A549 (cell line): ENCODE data around the gene UGT1A10. TPM values are rescaled to one million over a fixed set of nuclear protein-coding genes. Genes with fewer than 3 reads are reported as not detected.

ENCODE experiments used
- ATAC-seq, 2 experiments: fragments of 200-7000 bp in 1 of 2; fragments of >200 bp in 1 of 2; cut with Nextera tagmentation in 1 of 2; cut with Tn5 transposase in 1 of 2; 3 replicates each; pipeline versions ENCODE4 v1.8.0 to v1.9.1; 2018 to 2020; ENCODE audit warnings: mild to moderate bottlenecking in 1 of 2, moderate library complexity in 1 of 2
- CTCF ChIA-PET: fragments of 300-600 bp; sonication (Branson Sonifier 250); formaldehyde crosslinking; extraction: SDS; loops from one replicate; lab custom pipeline; 2021; ENCODE audit warnings: antibody characterized with exemption, inconsistent platforms; lab: Yijun Ruan, JAX
- POLR2A ChIA-PET: fragments of 350-600 bp; formaldehyde crosslinking; extraction: SDS; loops from one replicate; lab custom pipeline; 2021; ENCODE audit warnings: antibody characterized with exemption, inconsistent platforms; lab: Yijun Ruan, JAX
- DNase-seq, 2 experiments: peaks; one replicate each; pipeline versions ENCODE4 v3.0.0 to v3.0.0-alpha.2; 2011 to 2016; ENCODE audit warnings: low read depth in 1 of 2, low spot score in 1 of 2
- FAIRE-seq: peaks from 2 replicates; lab custom pipeline; 2011; peaks lifted over from hg19 to GRCh38; lab: Jason Lieb, UNC
- H3K27ac ChIP-seq, 2 experiments: fragments of >200 bp; sonication (Bioruptor Twin); formaldehyde crosslinking; 3 replicates each; pipeline ENCODE4 v1.5.1; 2016 to 2017
- H3K4me1 ChIP-seq: fragments of >200 bp; sonication (Bioruptor Twin); formaldehyde crosslinking; 3 replicates; pipeline ENCODE4 v1.6.1; 2016
- H3K4me2 ChIP-seq: fragments of >200 bp; sonication (Bioruptor Twin); formaldehyde crosslinking; 3 replicates; pipeline ENCODE4 v1.6.1; 2016
- H3K4me3 ChIP-seq: fragments of >200 bp; sonication (Bioruptor Twin); formaldehyde crosslinking; 3 replicates; pipeline ENCODE4 v1.5.1; 2016
- H3K9me3 ChIP-seq: fragments of >200 bp; sonication (Bioruptor Twin); formaldehyde crosslinking; 3 replicates; pipeline ENCODE4 v1.6.1; 2016
- CBX2 ChIP-seq: fragments of 200-600 bp; sonication (generic); IDR thresholded peaks from 2 replicates; pipeline ENCODE4 v1.6.1; 2016; ENCODE audit warnings: low read depth, mild to moderate bottlenecking, borderline replicate concordance
- EHF ChIP-seq: fragments of 250-450 bp; sonication (Bioruptor Pico); IDR thresholded peaks from 2 replicates; pipeline ENCODE4 v1.5.0; 2020; ENCODE audit warnings: mild to moderate bottlenecking
- EP300 ChIP-seq, 2 experiments: fragments of >200 bp; sonication (Bioruptor Twin); formaldehyde crosslinking; IDR thresholded peaks; 2 replicates in 1 of 2; 3 replicates in 1 of 2; pipeline ENCODE4 v1.6.1; 2016 to 2017
- FOSB ChIP-seq: fragments of 250-450 bp; sonication (Bioruptor Pico); IDR thresholded peaks from 2 replicates; pipeline ENCODE4 v1.5.0; 2020; ENCODE audit warnings: mild to moderate bottlenecking, moderate library complexity
- FOSL2 ChIP-seq, 2 experiments: fragments of 450-650 bp in 1 of 2; fragments of >200 bp in 1 of 2; sonication (Bioruptor Twin) in 1 of 2; formaldehyde crosslinking; IDR thresholded peaks; 2 replicates each; pipeline versions ENCODE4 v1.5.0 to v1.6.1; 2016 to 2020; ENCODE audit warnings: mild to moderate bottlenecking in 1 of 2, moderate library complexity in 1 of 2
- FOXS1 ChIP-seq: fragments of 250-450 bp; sonication (Bioruptor Pico); IDR thresholded peaks from 2 replicates; pipeline ENCODE4 v1.5.0; 2020; ENCODE audit warnings: mild to moderate bottlenecking, moderate library complexity
- HEYL ChIP-seq: fragments of 250-450 bp; sonication (Bioruptor Pico); IDR thresholded peaks from 2 replicates; pipeline ENCODE4 v1.8.0; 2021; ENCODE audit warnings: mild to moderate bottlenecking, moderate library complexity
- JUN ChIP-seq, 2 experiments: fragments of >200 bp; sonication (Bioruptor Twin); formaldehyde crosslinking; IDR thresholded peaks; 2 replicates in 1 of 2; 3 replicates in 1 of 2; pipeline ENCODE4 v1.6.1; 2016 to 2017
- KDM1A ChIP-seq: fragments of 200-600 bp; sonication (generic); IDR thresholded peaks from 2 replicates; pipeline ENCODE4 v1.6.1; 2016; ENCODE audit warnings: low read depth, mild to moderate bottlenecking
- KDM5A ChIP-seq: fragments of 200-600 bp; sonication (generic); IDR thresholded peaks from 2 replicates; pipeline ENCODE4 v1.6.1; 2016; ENCODE audit warnings: antibody characterized with exemption, mild to moderate bottlenecking
- MAFK ChIP-seq: fragments of 450-650 bp; IDR thresholded peaks from 2 replicates; pipeline ENCODE4 v1.6.1; 2014; ENCODE audit not compliant: partially characterized antibody
- NPAS2 ChIP-seq: fragments of 250-450 bp; sonication (Bioruptor Pico); IDR thresholded peaks from 2 replicates; pipeline ENCODE4 v1.8.0; 2022; ENCODE audit warnings: mild to moderate bottlenecking, moderate library complexity, borderline replicate concordance
- POLR2A ChIP-seq: IDR thresholded peaks from 2 replicates; pipeline ENCODE4 v1.6.1; 2012; ENCODE audit warnings: mild to moderate bottlenecking, low read length
- POLR2AphosphoS2 ChIP-seq: conservative IDR thresholded peaks from 2 replicates; pipeline ENCODE4 v1.6.1; 2012; ENCODE audit warnings: low read length, improper control_type of control experiment, inconsistent platforms
- RAD21 ChIP-seq, 2 experiments: fragments of >200 bp in 1 of 2; sonication (Bioruptor Twin) in 1 of 2; formaldehyde crosslinking in 1 of 2; IDR thresholded peaks in 1 of 2; conservative IDR thresholded peaks in 1 of 2; 2 replicates in 1 of 2; 3 replicates in 1 of 2; pipeline ENCODE4 v1.6.1; 2012 to 2018; ENCODE audit warnings: inconsistent platforms in 1 of 2
- RARB ChIP-seq: fragments of 250-450 bp; sonication (Bioruptor Pico); IDR thresholded peaks from 2 replicates; pipeline ENCODE4 v1.8.0; 2021; ENCODE audit warnings: mild to moderate bottlenecking, moderate library complexity
- TP53 ChIP-seq: fragments of 250-450 bp; sonication (Bioruptor Pico); IDR thresholded peaks from 2 replicates; pipeline ENCODE4 v1.5.0; 2021; ENCODE audit warnings: mild to moderate bottlenecking, moderate library complexity
- ZC3H11A ChIP-seq: fragments of 450-650 bp; IDR thresholded peaks from 2 replicates; pipeline ENCODE4 v1.6.1; 2014; ENCODE audit warnings: antibody characterized with exemption, mild to moderate bottlenecking
- ZSCAN20 ChIP-seq: fragments of 250-450 bp; sonication (Bioruptor Pico); IDR thresholded peaks from 2 replicates; pipeline ENCODE4 v1.8.0; 2022; ENCODE audit warnings: mild to moderate bottlenecking, moderate library complexity
- WGBS: methylation state at CpG from one replicate; pipeline ENCODE4 v1.1.6; 2017; ENCODE audit errors: missing lambda C conversion rate; 5-methylcytosine and 5-hydroxymethylcytosine counted together
- polyA plus RNA-seq, 4 experiments: library from polyadenylated mRNA; depleted of rRNA in 3 of 4; stranded (reverse); fragments of >200 nt; fragmentation: RNase III in 1 of 4; extraction: RNeasy Plus Mini Kit Qiagen cat#74134 plus additional on column Dnase treatment in 1 of 4; gene quantifications; 2 replicates in 3 of 4; 3 replicates in 1 of 4; pipeline ENCODE4 v1.2.3, GENCODE V29; 2011 to 2017
- TF ChIP-seq, protein P1 (sequence below): IDR thresholded peaks from 2 replicates; pipeline ENCODE4 v1.6.1; 2012
- TF ChIP-seq, protein P2 (sequence below): fragments of >200 bp; sonication (Bioruptor Twin); formaldehyde crosslinking; IDR thresholded peaks from 3 replicates; pipeline ENCODE4 v1.6.1; 2016
- TF ChIP-seq, protein P3 (sequence below): fragments of >200 bp; sonication (Bioruptor Twin); formaldehyde crosslinking; IDR thresholded peaks from 2 replicates; pipeline ENCODE4 v1.6.1; 2016
- TF ChIP-seq, protein P4 (sequence below): fragments of 250-450 bp; sonication (Bioruptor Pico); IDR thresholded peaks from 2 replicates; pipeline ENCODE4 v1.5.0; 2020; ENCODE audit warnings: low read depth, mild to moderate bottlenecking, moderate library complexity

The UGT1A10 gene
- polyA plus RNA-seq, 2 of the 4 experiments (the other 2 are of a cell fraction): 0.10 TPM; not detected in 1

DNA sequence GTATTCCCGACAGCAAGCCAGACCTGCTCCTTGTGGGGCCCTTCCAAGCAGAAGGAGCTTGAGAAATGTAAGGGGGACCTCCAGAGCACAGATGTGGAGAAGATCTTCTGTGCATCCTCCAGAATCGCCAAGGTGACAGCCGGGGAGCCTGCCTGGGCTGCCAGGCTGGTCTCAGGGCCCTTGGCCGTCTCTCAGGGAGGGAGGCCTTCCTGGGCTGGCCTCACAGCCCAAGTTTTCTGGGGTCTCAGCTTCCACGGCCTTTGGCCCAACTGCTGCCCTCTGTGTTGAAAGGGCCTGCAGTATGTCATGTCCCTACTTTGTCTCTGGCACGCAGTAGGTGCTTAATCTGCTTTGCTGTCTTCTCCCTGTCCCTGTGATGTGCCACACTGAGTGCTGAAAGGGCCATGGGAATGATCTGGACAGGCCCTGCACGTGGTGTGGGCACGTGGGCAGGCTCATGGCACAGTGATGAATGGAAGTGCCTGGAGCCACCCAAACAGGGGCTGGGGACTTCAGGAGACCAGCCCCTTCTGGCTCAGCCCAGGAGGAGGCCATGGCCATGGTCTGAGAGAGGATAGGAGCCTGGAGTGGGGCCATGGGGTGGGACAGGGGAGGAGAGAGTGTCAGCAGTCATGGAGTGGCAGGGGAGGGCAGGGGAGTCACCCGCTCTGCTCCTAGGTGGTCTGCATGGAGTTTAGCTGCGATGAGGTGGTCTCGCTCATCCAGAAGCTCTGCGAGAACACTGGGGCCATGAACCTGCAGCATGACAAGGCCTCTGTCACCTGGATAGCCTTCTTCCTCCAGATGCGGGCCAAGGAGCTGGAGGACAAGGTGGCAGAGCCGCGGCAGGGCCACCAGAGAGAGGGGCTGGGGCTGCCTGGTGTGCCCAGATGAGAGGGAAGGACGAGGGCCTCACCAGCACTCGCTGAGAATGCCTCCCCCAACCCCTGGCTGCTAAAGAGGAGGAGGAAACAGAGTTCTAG lies 182.7 kb downstream of the UGT1A10 start:
- no peak for DNase-seq
- CTCF ChIA-PET: interaction anchor here (1.2 kb wide), 1 partner anchor 13 kb away, joined by 3 read pairs; no protein-coding TSS in a partner anchor
- TF ChIP-seq HEYL: no peak
- TF ChIP-seq NPAS2: no peak
- TF ChIP-seq EP300 (IDR thresholded peaks at IDR 0.05): no peak
- TF ChIP-seq, protein P1, sequence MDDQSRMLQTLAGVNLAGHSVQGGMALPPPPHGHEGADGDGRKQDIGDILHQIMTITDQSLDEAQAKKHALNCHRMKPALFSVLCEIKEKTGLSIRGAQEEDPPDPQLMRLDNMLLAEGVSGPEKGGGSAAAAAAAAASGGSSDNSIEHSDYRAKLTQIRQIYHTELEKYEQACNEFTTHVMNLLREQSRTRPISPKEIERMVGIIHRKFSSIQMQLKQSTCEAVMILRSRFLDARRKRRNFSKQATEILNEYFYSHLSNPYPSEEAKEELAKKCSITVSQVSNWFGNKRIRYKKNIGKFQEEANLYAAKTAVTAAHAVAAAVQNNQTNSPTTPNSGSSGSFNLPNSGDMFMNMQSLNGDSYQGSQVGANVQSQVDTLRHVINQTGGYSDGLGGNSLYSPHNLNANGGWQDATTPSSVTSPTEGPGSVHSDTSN: no peak
- no peak for TF ChIP-seq EHF (CRISPR knock-in tag)
- TF ChIP-seq FOSL2 (IDR thresholded peaks at IDR 0.05): no peak
- TF ChIP-seq FOSL2 (CRISPR knock-in tag; IDR thresholded peaks at IDR 0.05): no peak
- TF ChIP-seq POLR2AphosphoS2: no peak
- no peak for TF ChIP-seq CBX2
- TF ChIP-seq, protein P2, sequence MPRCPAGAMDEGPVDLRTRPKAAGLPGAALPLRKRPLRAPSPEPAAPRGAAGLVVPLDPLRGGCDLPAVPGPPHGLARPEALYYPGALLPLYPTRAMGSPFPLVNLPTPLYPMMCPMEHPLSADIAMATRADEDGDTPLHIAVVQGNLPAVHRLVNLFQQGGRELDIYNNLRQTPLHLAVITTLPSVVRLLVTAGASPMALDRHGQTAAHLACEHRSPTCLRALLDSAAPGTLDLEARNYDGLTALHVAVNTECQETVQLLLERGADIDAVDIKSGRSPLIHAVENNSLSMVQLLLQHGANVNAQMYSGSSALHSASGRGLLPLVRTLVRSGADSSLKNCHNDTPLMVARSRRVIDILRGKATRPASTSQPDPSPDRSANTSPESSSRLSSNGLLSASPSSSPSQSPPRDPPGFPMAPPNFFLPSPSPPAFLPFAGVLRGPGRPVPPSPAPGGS: no peak
- no peak for TF ChIP-seq KDM1A
- TF ChIP-seq RAD21 (conservative IDR thresholded peaks at IDR 0.05 in 1 of 2, IDR thresholded peaks at IDR 0.05 in 1 of 2): no peak
- TF ChIP-seq, protein P3, sequence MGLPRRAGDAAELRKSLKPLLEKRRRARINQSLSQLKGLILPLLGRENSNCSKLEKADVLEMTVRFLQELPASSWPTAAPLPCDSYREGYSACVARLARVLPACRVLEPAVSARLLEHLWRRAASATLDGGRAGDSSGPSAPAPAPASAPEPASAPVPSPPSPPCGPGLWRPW: no peak
- no peak for TF ChIP-seq ZSCAN20
- 79% methylated on average over 14 of the region's 17 CpGs for WGBS
- POLR2A ChIA-PET: no interaction called here
- no peak for FAIRE-seq
- H3K9me3 ChIP-seq: no peaks in the 10 kb centered on the region
- H3K27ac ChIP-seq: peak overlapping the region in 1 of 2 experiments; percentile 81; a peak in 4 of 6 replicates
- peaks cover 33% of the 10 kb centered on the region for H3K4me1 ChIP-seq
- no peak overlapping the region for H3K4me3 ChIP-seq
- no peak overlapping the region for H3K4me2 ChIP-seq
- ATAC-seq: no peak

DNA sequence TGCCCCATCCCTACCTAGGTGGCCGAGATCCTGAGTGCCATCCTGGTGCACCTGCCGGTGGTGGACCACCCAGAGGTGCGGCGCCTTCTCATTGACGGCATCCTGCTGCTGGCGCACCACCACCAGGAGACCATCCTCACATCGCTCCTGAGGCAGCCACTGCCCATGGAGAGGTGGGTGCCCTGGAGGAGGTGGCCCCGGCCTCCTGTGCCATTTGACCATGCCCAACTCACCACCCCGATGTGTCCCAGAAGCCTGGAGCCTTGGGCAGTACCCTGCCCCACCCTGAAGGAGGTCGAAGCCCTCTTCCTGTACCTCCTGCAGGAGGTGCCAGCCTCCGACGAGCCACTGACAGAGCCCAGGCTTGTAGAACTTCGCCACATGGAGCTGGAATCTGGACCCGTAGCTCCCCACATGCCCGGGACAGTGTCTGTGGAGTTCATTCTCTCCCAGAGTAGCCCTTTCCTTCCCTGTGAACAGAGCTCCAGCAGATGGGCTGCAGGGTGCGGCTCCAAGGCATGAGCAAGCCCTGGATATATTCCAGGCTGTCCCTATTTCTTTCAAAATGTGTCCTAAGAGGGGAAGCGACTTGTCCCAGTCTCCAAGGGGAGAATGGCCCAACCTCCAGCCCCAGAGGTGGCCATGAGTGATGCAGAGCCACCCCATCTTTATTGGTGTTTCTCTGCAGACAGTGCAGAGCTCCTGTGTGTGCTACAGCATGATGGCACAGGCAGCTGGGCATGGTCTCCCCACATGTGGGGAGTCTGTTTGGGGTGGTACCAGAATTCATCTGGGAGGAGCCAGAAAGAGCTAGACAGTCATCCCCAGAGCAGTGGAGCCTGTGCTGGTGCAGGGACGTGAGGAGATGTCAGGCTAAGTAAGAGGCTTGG lies 183.9 kb downstream of the UGT1A10 start:
- Histone ChIP-seq H3K4me2 (no peak overlapping the region), H3K4me3 (no peak overlapping the region), H3K4me1 (peaks cover 36% of the 10 kb centered on the region), H3K9me3 (no peaks in the 10 kb centered on the region), H3K27ac (peak overlapping the region; percentile 28 to 81)
- no peak for DNase-seq
- WGBS: 92% methylated on average over 16 of the region's 18 CpGs
- no peak for FAIRE-seq
- TF ChIP-seq EHF (CRISPR knock-in tag) (no peak), TP53 (CRISPR knock-in tag) (no peak), MAFK (no peak), ZSCAN20 (no peak), RARB (CRISPR knock-in tag) (no peak), POLR2A (no peak), KDM1A (no peak), FOXS1 (no peak), FOSB (CRISPR knock-in tag) (no peak), JUN (IDR thresholded peaks at IDR 0.05) (no peak), KDM5A (no peak), FOSL2 (IDR thresholded peaks at IDR 0.05) (no peak), FOSL2 (CRISPR knock-in tag; IDR thresholded peaks at IDR 0.05) (no peak), CBX2 (no peak), ZC3H11A (no peak)
- TF ChIP-seq, protein P3: no peak
- TF ChIP-seq, protein P4, sequence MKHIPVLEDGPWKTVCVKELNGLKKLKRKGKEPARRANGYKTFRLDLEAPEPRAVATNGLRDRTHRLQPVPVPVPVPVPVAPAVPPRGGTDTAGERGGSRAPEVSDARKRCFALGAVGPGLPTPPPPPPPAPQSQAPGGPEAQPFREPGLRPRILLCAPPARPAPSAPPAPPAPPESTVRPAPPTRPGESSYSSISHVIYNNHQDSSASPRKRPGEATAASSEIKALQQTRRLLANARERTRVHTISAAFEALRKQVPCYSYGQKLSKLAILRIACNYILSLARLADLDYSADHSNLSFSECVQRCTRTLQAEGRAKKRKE: no peak
- TF ChIP-seq, protein P2: no peak
- ChIA-PET CTCF (interaction anchor here (0.6 to 1.8 kb wide), 3 partner anchors 12 to 51 kb away, joined by 3 to 12 read pairs (median 3); no protein-coding TSS in a partner anchor), POLR2A (interaction anchor here (1.2 kb wide), 1 partner anchor 247 kb away, joined by 11 read pairs; no protein-coding TSS in a partner anchor)
- ATAC-seq: no peak
